ENCODE measurements around the gene BAIAP2L2.
A peak's percentile ranks its signal among the peaks of the same experiment; 100 is the strongest.

Gene BAIAP2L2

DNA sequence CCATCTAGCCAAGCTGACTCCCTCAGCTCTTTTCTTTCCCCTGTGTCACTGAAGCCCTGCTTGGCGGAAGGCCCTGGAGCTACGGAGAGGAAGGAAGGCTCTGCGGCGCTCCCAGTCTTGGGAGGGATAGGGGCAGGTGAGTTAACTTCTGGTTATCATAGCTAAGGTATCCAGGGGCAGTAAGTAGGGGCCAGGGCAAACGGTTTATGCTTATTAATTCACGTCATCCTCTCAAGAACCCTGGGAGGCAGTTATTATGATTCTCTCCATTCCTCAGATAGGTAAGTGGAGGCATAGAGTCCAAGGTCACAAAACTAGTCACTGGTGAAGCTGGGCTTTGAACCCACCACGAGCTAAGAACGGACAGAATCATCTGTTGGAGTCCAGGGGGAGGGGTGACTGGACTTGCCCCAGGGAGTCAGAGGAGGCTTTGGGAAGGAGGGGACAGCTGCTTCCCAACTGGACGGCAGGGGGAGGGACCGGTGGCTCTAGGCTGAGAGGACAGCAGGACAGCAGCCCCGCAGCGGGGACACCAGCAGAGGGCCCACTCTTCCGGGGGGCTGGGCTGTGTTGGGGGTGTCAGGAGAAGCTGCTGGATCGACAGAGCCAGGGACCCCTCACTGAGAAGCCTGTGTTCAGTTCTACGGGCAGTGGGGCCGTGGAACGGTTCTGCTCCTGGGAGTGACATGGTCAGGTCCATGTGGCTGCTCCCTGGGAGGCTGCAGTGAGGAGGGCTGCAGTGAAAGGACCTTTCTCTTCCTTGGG is 3.5 kb downstream of the BAIAP2L2 start:
- no peak for DNase-seq

DNA sequence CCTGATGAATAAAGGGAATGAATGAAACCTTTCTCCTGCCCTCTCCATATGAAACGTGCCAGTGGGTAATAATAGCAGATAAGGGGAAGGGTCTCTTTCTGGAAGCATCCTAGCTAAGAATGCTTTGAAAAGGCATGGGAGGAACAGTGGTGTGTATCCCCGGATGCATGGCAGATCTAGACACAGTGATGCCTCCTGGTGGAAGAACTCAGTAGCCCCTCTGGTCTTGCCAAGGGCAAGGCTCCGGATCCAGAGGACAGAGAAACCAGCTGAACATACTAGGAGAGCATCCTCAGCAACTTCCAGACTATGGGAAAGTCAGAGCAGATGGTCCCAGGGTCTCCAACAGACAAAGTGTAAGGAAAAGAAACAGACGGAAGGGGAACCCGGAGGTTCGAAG is 6.4 kb downstream of the BAIAP2L2 start:
- DNase-seq, result peak; percentile 32

DNA sequence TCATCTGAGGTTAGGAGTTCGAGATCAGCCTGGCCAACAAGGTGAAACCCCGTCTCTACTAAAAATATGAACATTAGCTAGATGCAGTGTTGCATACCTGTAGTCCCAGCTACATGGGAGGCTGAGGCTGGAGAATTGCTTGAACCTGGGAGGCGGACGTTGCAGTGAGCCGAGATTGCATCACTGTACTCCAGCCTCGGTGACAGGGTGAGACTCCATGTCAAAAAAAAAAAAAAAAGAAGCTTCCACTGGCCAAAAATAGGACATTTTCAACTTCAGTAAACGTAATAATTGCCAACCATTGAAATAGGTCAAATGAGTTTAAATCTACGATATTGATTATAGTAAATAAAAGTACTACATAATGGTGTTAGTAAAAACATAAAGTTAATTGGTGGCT is 6.8 kb downstream of the BAIAP2L2 start:
- no peak for DNase-seq

DNA sequence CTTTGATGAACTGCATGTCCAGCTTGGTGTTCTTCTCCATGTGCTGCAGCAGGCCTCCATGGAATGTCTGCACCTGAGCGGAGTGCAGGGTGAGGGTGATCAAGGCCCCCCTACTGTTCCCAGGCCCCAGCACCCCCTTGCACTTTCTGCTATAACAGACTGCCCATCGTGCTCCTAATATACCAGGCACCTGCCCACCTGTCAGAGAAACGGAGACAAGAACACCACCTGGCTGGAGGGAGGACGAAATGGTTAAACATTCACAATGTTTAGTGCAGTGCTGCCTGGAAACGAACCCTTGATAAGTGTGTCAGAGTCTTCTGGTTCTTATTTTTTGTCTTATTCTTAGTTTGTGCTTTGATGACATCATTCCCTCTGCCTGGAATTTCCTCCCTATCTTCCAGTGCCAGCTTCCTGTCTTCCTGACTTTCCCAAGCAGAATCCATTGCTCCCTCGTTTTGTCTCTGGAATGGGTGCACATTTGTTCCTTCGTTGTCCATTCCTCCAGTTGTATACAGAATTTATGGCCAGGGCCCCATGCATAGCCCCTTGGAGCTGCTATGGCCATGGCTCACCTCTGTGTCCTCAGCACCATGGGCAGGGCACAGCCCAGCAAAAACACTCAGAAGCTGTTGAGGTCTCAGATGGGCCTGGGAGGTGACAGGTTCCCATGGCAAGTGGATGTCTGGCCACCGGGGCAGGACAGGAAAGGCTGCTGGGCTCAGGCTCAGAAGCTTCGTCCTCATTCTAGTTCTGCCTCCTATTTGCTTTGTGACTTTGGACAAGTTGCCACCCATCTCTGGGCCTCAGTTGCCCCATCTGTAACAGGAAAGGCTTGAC is 11.9 kb downstream of the BAIAP2L2 start:
- no peak for DNase-seq

DNA sequence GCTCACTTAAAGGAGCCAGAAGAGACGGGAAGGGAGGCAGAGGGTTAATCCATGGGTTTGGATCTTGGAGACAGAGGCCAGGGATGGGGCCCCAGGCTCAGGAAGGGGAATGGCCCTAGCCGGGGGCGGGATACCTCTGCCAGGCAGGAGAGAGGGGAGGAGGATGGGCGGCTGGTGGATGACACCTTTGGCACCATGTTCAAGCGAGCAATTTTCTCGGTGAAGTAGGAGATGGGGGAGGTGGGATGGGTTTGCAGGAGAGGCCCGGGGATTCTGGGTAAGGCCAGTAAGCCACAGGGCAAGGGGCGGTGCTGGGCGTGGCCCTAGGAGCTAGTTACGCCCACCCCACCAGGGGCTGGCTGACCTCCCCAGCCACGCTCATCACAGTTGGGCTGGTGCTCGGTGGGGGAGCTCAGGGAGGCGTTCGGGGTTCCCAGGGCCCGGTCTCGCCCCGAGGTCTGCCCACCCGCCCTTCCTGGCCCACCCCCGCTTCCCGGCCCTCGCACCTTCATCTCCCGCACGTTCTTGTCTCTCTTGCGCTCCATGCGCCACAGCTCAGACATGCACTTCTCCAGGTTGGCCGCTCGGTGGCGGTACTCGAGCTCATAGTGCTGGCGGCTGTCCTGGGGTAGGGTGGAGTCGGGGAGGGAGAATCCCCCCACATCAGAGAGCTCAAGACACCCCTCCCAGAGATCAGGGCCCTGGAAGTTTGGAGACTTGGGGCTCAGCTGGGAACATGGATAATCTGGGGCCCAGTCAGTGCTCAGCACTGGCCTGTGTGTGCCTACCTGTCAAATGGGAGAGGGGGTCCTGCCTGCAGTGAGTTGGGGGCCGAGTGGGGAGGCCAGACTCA is 12.7 kb downstream of the BAIAP2L2 start:
- DNase-seq, result no peak

DNA sequence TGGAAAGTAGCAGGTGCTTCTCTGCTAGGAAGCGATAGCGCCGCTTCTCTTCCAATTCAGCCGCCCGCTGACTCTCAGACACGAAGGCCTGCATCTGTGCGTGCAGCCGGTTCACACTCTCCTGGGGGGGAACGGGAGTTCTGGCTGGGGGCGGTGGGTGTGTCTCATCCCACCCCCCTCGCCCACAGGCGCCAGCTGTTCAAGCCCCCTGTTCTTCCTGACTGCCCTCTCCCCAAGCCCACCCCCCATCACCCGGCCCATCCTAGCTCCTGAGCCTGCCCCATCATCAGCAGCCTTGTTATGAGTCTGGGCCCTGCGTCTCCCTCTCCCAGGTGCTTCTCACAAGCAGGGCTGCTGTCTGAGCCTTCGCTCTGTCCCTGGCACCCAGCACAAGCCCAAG is 13.4 kb downstream of the BAIAP2L2 start:
- no peak for DNase-seq

DNA sequence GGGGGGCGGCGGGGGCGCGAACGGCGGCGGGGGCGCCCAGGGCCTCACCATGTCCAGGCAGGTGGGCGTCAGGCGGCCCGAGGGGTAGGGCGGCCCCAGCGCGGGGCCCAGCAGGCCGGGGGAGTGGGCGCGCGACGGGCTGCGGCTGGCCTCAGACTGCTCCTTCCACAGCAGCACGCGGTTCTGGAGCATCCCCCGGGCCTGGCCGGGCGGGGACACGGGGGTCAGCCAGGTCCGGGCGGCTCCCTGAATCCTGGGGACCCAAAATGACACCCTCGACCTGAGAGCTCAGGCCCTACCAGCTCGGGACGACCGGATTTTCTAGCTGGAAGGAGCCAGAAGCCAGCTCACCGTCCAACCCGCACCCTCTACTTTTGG is 21.0 kb downstream of the BAIAP2L2 start:
- no peak for DNase-seq

DNA sequence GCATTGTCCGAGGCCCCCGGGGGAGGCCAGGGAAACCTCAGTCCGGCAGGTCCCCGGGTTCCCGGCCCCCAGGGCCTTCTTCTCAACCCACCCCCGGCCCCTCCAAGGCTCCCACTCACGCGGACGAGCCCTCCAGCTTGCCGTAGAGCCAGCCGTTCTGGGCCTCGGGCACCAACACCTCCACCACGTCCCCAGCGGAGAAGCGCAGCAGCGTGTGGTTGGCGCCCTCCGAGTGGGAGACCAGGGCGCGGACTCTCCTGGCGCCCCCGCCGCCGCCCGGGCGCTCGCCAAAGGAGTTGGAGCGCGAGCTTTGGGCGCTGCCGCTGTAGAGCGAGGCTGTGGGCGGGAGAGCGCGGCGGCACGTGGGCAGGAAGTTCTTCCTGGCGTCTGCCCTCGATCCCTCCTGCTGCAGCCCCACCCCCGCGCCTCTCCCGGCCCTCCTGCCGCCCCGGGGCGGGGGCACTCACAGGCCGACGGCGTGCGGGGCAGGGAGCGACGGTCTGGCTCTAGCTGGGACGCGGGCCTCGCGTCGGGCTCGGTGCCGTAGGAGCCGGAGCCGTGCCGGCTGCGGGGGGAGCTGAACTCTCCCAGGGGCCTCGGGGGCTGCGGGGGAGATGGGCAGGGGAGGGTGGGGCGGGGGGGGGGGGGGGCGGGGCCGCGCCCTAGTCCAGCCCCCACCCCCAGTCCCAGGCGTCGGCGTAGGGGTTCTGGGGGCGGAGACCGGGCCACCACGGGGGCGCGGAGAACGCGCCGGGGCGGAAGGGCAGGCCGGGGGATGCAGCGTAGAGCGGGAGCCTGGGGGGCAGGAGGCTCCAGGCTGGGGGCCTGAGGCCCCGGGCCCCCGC is 21.6 kb downstream of the BAIAP2L2 start:
- DNase-seq, result no peak

DNA sequence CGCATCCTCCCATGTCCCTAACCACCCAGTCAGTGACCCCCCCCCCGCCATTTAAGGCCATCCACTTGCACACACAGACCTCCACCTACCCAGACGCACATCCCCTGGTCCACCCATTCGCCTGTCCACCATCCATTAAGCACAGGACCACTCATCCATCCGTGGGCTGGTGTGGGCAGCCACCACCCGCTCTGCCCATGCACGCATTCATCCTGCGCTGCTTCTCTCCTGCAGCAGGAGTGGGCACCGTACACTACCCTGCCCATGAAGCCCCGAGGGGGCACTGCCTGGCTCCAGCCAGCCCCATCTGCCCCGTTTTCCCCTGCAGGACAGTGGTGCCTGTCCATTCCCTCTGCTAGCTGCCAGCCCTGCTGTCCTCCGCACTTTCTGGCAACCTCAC is 22.6 kb downstream of the BAIAP2L2 start:
- DNase-seq, result no peak

DNA sequence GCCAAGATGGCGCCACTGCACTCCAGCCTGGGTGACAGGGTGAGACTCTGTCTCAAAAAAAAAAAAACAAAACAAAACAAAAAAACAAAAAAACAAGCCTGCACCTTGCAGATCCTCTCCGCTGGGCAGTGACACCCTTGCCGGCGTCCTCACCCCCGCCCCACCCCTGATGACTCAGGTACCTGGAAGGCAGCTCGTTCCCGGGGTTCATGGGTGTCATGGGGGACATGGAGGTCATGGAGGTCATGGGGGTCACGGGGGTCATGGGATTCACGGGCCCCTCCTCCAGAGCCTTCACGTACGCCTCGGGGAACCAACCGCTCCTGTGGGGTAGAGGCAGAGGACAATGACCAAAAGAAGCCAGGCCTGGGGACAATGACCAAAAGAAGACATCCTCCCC is 23.5 kb downstream of the BAIAP2L2 start:
- no peak for DNase-seq

DNA sequence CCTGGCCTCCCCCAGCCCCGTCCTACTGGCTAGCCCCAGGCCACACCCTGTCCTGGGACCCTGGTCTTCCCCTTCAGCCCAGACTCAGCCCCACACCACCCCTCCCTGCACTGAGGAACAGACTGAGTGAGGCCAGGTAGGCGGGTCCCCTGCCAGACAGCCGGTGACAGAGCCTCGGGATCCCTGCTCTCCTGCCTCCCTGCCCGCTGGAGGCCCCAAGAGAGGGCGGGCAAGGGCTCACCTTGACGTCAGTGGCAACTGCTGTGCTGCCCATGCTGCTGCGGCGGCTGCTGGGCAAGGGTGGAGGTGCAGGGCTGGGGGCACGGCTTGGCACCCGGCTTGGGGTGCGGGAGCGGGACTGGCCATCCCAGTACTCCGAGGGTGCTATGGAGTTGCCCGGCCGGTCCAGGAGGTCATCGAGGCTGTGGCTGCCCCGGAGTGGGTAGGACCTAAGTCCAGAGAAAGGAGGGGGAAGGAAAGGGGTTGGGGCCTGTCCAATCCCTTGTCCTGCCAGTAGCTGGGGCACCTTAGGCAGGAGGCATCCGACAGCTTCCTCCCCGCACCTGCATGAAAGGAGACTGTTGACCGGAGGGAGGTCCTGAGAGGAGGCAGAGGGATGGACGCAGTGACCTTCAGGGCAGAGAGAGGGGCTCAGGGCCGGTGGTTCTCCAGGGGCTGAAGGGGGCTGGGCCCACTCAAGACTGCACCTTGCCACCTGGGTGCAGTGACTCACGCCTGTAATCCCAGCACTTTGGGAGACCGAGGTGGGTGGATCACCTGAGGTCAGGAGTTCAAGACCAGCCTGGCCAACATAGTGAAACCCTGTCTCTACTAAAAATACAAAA is 24.3 kb downstream of the BAIAP2L2 start:
- no peak for DNase-seq

DNA sequence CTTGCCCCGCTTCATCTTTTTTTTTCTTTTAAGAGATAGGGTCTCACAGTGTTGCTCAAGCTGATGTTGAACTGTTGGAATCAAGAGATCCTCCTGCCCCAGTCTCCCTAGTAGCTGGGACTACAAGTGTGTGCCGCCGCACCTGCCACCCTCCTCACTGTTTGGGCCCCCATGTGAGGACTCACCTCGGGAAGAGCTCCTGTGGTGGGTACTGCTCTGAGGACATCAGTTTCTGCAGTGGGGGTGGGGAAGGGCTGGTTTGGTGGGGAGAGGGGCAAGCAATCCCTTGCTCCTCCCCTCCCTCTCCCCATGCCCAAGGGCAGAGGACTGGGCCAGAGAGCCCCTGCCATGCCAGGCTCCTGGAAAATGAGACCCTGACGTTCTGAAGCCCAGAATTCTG is 25.0 kb downstream of the BAIAP2L2 start:
- no peak for DNase-seq

DNA sequence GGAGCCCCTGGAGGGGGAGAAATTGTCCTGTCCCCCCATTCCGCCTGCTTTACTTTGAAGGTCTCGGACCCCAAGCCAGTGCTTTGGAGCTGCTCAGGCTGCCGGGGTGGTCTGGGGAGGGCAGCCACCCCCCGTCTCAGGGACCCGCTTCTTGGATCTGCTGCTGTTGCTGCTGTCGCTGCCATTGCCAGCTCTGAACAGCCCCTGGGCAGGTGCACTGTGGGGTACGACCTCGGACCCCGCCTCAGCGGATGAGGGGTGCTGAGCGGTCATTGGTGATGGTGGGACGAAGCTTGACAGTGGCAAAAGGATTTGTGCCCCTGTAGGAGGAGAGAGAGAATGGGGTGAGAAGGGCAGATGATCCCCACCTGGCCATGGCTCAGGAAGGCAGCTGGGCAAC is 25.4 kb downstream of the BAIAP2L2 start:
- no peak for DNase-seq

DNA sequence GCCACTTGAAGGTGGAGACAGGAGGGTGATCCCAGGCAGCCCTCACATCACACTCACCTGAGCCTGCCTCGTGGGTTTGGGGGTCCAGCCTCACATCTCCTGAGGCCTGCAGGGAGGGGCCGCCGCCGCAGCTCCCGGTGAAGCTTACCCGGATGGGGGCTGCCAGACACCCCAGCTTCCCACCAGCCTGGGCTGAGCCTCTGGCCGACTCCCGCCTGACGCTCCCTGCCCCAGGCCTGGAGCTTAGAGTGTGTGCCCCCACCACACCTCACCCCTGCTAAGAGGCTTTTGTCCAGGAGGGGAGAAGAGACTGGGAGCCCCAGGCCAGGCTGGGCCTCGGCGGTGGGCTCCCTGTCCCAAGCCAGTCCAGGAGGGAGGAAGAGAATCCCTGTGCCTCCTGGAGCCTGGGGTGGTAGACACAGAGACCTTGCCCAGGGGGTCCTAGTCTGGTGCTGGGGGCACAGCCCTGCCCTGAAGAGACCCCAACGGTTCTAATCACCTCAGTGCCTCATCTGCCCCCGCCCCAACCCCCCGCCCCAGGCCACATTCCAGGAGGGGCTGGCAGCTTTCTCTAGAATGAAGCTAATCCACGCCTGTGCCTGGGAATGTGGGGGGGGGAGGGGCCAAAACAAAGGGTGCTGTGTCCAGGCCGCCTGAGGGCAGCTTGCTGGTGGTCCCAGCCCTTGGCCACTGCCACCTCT is 26.4 kb downstream of the BAIAP2L2 start, which contains the start of gene SLC16A8:
Gene SLC16A8, minus strand, starts transcription at position 254 of the 701 bp plus-strand sequence. CDS start 1,311 bp downstream, outside the sequence.
- DNase-seq, result no peak

DNA sequence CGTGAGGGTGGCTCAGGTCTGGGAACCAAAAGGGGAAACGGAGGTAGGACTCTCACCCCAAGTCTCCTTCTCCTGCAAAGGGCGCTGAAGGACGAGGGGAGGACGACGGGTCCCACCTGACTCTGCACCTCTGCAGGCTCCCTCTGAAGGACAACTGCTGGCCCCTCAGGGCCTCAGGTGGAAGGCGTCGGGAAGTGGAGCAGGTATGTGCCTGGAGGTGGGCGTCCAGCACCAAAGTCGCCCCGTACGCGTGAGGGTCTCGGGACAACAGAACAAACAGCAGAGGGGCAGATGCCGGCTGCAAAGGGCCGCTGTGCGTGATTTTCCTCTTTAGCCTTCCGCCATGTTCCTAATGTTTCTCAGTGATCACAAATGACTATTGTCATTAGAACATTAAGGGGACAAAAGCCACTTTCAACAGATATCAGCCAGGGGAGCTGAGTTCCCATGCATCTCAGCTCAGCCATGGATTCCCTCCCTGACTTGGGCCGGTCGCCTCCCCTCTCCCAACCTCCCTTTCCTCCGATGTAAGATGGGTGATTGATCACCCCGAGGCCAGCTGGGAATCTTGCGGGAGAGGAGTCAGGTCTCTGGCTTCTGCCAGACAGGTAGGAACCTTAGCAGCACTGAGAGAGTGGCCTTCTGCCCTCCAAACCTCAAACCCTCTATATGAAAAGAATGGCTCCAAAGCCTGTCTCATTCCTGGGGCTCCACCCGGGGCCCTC is 27.3 kb downstream of the BAIAP2L2 start:
- DNase-seq, result no peak

DNA sequence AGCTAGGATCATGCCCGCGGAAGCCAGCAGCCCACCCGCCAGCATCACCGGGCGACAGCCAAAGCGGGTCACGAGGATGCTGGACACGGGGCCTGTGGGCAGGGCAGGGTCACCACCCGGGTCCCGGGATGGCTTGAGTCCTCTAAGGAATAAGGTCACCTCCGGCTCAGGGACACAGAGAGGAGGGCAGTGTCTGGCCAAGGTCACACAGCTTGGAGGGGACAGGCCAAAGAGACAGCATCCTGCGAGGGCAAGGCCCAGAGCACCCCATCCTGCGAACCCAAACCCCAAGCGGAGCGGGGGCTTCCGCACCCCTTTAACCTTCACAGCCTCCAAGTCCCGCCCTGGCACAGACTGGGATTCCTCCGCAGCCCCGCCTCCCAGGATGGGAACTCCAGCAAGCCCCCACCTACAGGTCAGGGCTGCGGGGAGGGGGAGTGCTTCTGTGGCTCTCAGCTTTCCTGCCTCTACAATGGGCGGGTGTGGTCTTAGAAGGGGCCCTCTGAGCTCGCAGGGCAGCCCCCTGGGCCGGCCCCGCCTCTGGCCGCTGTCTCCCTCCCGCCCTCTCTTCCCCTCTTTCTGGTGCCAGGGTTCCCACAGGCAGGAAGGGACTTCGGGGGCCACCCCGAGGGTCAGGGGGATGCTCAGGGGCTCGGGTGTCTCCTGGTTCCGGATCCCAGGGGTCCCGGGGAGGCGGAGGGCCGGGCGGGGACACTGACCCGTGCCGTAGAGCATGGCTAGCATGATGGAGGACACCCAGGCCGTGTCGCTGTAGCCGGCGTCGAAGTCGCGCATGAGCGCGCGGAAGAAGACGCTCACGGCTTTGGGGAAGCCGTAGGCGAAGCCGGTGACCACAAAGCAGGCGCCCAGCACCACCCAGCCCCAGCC is 28.3 kb downstream of the BAIAP2L2 start:
- DNase-seq, result peak; percentile 25

DNA sequence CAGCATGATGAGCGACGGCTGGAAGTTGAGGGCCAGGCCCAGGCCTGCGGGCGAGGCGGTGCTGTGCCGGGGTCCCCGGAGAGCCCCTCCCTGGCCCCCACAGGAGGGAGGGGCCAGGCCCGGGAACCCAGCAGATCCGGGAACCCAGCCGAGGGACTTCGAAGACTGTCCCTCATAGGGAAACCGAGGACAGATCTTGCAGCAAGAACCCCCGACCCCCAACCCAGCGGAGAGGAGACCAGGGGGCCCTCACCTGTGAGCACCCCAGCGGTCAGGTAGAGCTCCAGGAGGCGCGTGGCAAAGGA is 28.9 kb downstream of the BAIAP2L2 start:
- DNase-seq, result no peak

DNA sequence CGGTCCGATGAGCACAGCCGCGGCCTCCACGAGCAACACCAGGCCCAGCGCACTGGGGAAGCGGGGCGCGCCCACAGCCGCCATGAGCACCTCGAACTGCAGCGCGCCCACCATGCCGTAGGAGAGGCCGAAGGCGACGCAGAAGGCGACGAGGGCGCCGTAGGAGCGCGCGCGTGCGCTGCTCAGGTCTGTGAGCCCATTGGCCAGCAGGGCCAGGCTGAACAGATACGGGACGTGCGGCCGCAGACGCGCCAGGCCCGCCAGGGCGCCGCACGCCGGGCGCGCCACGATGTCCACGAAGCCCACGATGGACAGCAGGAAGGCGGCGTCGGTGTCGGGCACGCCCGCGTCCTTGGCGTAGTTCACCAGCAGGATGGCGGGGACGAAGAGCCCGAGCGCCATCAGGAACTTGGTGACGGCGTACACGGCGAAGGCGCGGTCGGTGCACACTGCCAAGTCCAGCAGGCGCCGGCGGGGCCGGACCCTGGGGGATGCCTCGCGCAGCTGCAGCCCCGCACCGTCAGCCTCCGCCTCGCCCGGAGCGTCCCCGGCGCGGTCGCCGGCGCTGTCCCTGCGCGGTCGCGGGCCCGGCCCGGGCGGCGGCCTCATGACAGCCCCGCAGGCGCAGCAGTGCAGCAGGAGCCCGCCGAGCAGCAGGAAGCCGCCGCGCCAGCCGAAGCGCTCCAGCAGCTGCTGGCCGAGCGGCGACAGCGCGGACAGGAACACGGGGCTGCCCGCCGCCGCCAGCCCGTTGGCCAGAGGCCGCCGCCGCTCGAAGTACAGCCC is 29.4 kb downstream of the BAIAP2L2 start:
- peak; percentile 24 for DNase-seq

Data from suppressor macrophage treated with lipopolysaccharide for 4 hours (primary cell).